GM10248 (cell line): ENCODE results near the gene PCDHGA8.
"Not testable (repeated sequence)": the region's sequence is repeated elsewhere in the genome, so short reads cannot be mapped to it uniquely, and the experiment has no call there.

Experiments
- CTCF ChIA-PET: fragments of 300-600 bp; sonication (Branson Sonifier 250); formaldehyde crosslinking; extraction: SDS; loops from one replicate; lab custom pipeline; 2021; ENCODE audit warnings: antibody characterized with exemption; lab: Yijun Ruan, JAX
- POLR2A ChIA-PET: fragments of 350-650 bp; sonication (Branson Sonifier 250); formaldehyde crosslinking; extraction: SDS; loops from one replicate; lab custom pipeline; 2020; ENCODE audit warnings: antibody characterized with exemption; lab: Yijun Ruan, JAX
- DNase-seq: peaks from one replicate; pipeline ENCODE4 v3.0.0; 2012; ENCODE audit errors: extremely low spot score
- CTCF ChIP-seq: IDR thresholded peaks from 2 replicates; pipeline ENCODE4 v1.5.1; 2012; ENCODE audit warnings: mild to moderate bottlenecking, low read depth; ENCODE audit errors: extremely low read depth, missing control alignments, control extremely low read depth

PCDHGA8 gene

GRCh38 chr5:141421489-141421855 lies 29.0 kb downstream of the PCDHGA8 start:
- POLR2A ChIA-PET: no interaction called here

DNA sequence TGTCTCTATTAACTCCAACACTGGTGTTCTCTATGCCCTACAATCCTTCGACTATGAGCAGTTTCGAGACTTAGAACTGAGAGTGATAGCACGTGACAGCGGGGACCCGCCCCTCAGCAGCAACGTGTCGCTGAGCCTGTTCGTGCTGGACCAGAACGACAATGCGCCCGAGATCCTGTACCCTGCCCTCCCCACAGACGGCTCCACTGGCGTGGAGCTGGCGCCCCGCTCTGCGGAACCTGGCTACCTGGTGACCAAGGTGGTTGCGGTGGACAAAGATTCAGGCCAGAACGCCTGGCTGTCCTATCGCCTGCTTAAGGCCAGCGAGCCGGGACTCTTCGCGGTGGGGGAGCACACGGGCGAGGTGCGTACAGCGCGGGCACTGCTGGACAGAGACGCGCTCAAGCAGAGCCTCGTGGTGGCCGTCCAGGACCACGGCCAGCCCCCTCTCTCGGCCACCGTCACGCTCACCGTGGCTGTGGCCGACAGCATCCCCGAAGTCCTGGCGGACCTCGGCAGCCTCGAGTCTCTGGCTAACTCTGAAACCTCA lies 30.4 kb downstream of the PCDHGA8 start:
- no peak for DNase-seq
- POLR2A ChIA-PET: interaction anchor here (0.6 kb wide), 1 partner anchor 229 kb away, joined by 10 read pairs; no protein-coding TSS in a partner anchor
- no peak for TF ChIP-seq CTCF
- CTCF ChIA-PET: interaction anchor here (2.5 to 12.7 kb wide), 6 partner anchors 15 to 141 kb away, joined by 9 to 174 read pairs (median 100); partner anchors contain the start of genes PCDHGB6 and PCDHGC3

More at GRCh38 chr5:141421489-141421855, 29.0 kb downstream of the PCDHGA8 start:
- TF ChIP-seq CTCF: no peak
- CTCF ChIA-PET: interaction anchor here (0.8 to 12.7 kb wide), 35 partner anchors 9 to 635 kb away, joined by 3 to 174 read pairs (median 5); partner anchors contain the start of genes DIAPH1, PCDHA1, PCDHGA1 and PCDHGA10
- no peak for DNase-seq

GRCh38 chr5:141427783-141428426 lies 35.5 kb downstream of the PCDHGA8 start:
- no peak for TF ChIP-seq CTCF
- no peak for DNase-seq
- POLR2A ChIA-PET: no interaction called here
- CTCF ChIA-PET: interaction anchor here (0.8 to 4.7 kb wide), 6 partner anchors 10 to 139 kb away, joined by 3 to 24 read pairs (median 6); partner anchors contain the start of genes PCDHGB6 and PCDHGB7

DNA sequence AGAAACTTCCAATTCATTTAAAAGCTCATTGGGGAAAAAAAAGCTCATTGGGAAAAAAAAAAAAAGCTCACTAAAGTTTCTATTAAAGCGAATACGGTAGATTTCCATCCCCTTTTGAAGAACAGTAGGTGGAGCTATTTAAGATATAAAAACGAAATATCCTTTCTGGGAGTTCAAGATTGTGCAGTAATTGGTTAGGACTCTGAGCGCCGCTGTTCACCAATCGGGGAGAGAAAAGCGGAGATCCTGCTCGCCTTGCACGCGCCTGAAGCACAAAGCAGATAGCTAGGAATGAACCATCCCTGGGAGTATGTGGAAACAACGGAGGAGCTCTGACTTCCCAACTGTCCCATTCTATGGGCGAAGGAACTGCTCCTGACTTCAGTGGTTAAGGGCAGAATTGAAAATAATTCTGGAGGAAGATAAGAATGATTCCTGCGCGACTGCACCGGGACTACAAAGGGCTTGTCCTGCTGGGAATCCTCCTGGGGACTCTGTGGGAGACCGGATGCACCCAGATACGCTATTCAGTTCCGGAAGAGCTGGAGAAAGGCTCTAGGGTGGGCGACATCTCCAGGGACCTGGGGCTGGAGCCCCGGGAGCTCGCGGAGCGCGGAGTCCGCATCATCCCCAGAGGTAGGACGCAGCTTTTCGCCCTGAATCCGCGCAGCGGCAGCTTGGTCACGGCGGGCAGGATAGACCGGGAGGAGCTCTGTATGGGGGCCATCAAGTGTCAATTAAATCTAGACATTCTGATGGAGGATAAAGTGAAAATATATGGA lies 38.1 kb downstream of the PCDHGA8 start, which contains the start of gene PCDHGA12:
TSS of gene PCDHGA12 (plus strand) at position 176 of the 782 bp plus-strand sequence. CDS start at position 429, 253 bp downstream.
- peak; percentile 85 for DNase-seq
- ChIA-PET CTCF (interaction anchor here (1.0 to 4.7 kb wide), 18 partner anchors 9 to 188 kb away, joined by 3 to 24 read pairs (median 4); partner anchors contain the start of genes DIAPH1, PCDHGA10, PCDHGA11 and PCDHGA3), POLR2A (no interaction called here)
- peak; percentile 9 for TF ChIP-seq CTCF

DNA sequence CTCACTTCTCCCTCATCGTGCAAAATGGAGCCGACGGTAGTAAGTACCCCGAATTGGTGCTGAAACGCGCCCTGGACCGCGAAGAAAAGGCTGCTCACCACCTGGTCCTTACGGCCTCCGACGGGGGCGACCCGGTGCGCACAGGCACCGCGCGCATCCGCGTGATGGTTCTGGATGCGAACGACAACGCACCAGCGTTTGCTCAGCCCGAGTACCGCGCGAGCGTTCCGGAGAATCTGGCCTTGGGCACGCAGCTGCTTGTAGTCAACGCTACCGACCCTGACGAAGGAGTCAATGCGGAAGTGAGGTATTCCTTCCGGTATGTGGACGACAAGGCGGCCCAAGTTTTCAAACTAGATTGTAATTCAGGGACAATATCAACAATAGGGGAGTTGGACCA lies 38.9 kb downstream of the PCDHGA8 start:
- peak; percentile 54 for DNase-seq
- no peak for TF ChIP-seq CTCF
- ChIA-PET CTCF (interaction anchor here (1.3 to 4.7 kb wide), 13 partner anchors 10 to 135 kb away, joined by 3 to 24 read pairs (median 9); partner anchors contain the start of genes PCDHGA10, PCDHGA11, PCDHGA3 and PCDHGB7), POLR2A (no interaction called here)

- CTCF ChIA-PET: not testable (repeated sequence)
Measured at GRCh38 chr5:141432308-141432707, 39.9 kb downstream of the PCDHGA8 start.

GRCh38 chr5:141432726-141433125 lies 40.3 kb downstream of the PCDHGA8 start:
- CTCF ChIA-PET, POLR2A ChIA-PET, DNase-seq: not testable (repeated sequence)

More at GRCh38 chr5:141432308-141432707, 39.9 kb downstream of the PCDHGA8 start:
- DNase-seq, POLR2A ChIA-PET: not testable (repeated sequence)
